T-cell (primary cell): ENCODE results near the gene ADAMTS14. TPM values are rescaled to one million over a fixed set of nuclear protein-coding genes. Genes with fewer than 3 reads are reported as not detected.

Experiments used
- ATAC-seq, 4 experiments: fragments of 200-7000 bp in 3 of 4; fragments of 150-1000 bp in 1 of 4; cut with Tn5 transposase; replicated peaks in 1 of 4; 1 replicate in 3 of 4; 2 replicates in 1 of 4; pipeline ENCODE4 v1.10.0; 2021; ENCODE audit warnings: moderate library complexity in 3 of 4, mild to moderate bottlenecking in 2 of 4, moderate number of reproducible peaks in 1 of 4
- CTCF ChIA-PET, 2 donors: fragments of 300-600 bp; sonication (Branson Sonifier 250); formaldehyde crosslinking; loops; one replicate each; lab custom pipeline; 2022; ENCODE audit warnings: antibody characterized with exemption in 2 of 2; lab: Charles Lee
- POLR2A ChIA-PET, 2 donors: fragments of 300-600 bp; sonication (Branson Sonifier 250); formaldehyde crosslinking; loops; one replicate each; lab custom pipeline; 2022; ENCODE audit warnings: antibody characterized with exemption in 2 of 2; lab: Charles Lee
- DNase-seq, 35 experiments: peaks; one replicate each; pipeline versions ENCODE4 v3.0.0 to v3.0.0-alpha.2; 2013 to 2023
- H3K27ac ChIP-seq: one replicate; pipeline ENCODE4 v1.5.1; 2013; ENCODE audit warnings: low read length
- H3K27me3 ChIP-seq, 2 experiments: replicated peaks in 1 of 2; 1 replicate in 1 of 2; 2 replicates in 1 of 2; pipeline versions ENCODE4 v1.6.1 to v1.7.0; 2013; ENCODE audit warnings: low read length in 1 of 2, mixed read lengths in 1 of 2; ENCODE audit not compliant: control insufficient read depth in 2 of 2, insufficient read depth in 2 of 2; ENCODE audit errors: extremely low read depth in 1 of 2
- H3K36me3 ChIP-seq, 2 donors: 1 replicate in 1 of 2; 2 replicates in 1 of 2; pipeline versions ENCODE4 v1.6.1 to v1.7.0; 2013; ENCODE audit warnings: low read length in 1 of 2; ENCODE audit not compliant: control insufficient read depth in 2 of 2, insufficient read depth in 1 of 2; ENCODE audit errors: extremely low read depth in 1 of 2
- H3K4me1 ChIP-seq, 2 experiments: 1 replicate in 1 of 2; 2 replicates in 1 of 2; pipeline versions ENCODE4 v1.6.1 to v1.7.0; 2013; ENCODE audit warnings: low read length in 2 of 2, mixed read lengths in 1 of 2; ENCODE audit not compliant: insufficient read depth in 2 of 2, control insufficient read depth in 1 of 2; ENCODE audit errors: extremely low read depth in 1 of 2
- H3K4me3 ChIP-seq, 2 donors: 1 replicate in 1 of 2; 2 replicates in 1 of 2; pipeline versions ENCODE4 v1.5.1 to v1.7.0; 2013; ENCODE audit warnings: mild to moderate bottlenecking in 2 of 2, low read length in 1 of 2, moderate library complexity in 1 of 2; ENCODE audit not compliant: control insufficient read depth in 1 of 2; ENCODE audit errors: extremely low read depth in 1 of 2
- H3K9me3 ChIP-seq: 2 replicates; pipeline ENCODE4 v1.7.0; 2013
- H3K27ac Mint-ChIP-seq, 2 donors: one replicate each; pipeline ENCODE4 v1.8.0; 2020 to 2021; ENCODE audit warnings: mild to moderate bottlenecking in 2 of 2, mixed read lengths in 2 of 2
- H3K27me3 Mint-ChIP-seq, 2 donors: one replicate each; pipeline ENCODE4 v1.8.0; 2021 to 2022; ENCODE audit warnings: mixed read lengths in 2 of 2
- H3K36me3 Mint-ChIP-seq: one replicate; pipeline ENCODE4 v1.8.0; 2021; ENCODE audit warnings: mixed read lengths
- H3K4me1 Mint-ChIP-seq, 3 donors: one replicate each; pipeline ENCODE4 v1.8.0; 2020 to 2022; ENCODE audit warnings: mixed read lengths in 3 of 3, mild to moderate bottlenecking in 1 of 3
- H3K4me3 Mint-ChIP-seq, 3 donors: one replicate each; pipeline ENCODE4 v1.8.0; 2020 to 2022; ENCODE audit warnings: mild to moderate bottlenecking in 3 of 3, mixed read lengths in 3 of 3, moderate library complexity in 3 of 3
- H3K9me3 Mint-ChIP-seq, 3 donors: one replicate each; pipeline ENCODE4 v1.8.0; 2020 to 2022; ENCODE audit warnings: mixed read lengths in 3 of 3
- WGBS: methylation state at CpG from one replicate; pipeline ENCODE4 v1.1.5; 2013; ENCODE audit warnings: missing lambda C conversion rate; ENCODE audit not compliant: insufficient coverage; 5-methylcytosine and 5-hydroxymethylcytosine counted together
- total RNA-seq, 35 experiments: library from RNA in 6 of 35; stranded (reverse) in 6 of 35; fragments of 120-200 nt in 1 of 35; gene quantifications; one replicate each; pipeline versions ENCODE4 v1.2.1 to v1.2.4 and lab custom pipeline; 2013 to 2026

ADAMTS14 gene
- total RNA-seq, 5 donors from 2014 or later (not counting 1 experiment from before 2014, with no cell fraction given): 0.09 to 0.13 (median 0.10) TPM; not detected in 1

- no peaks in the 10 kb centered on the region for H3K9me3 Mint-ChIP-seq
- no peak overlapping the region for H3K27ac Mint-ChIP-seq
- Histone ChIP-seq H3K27me3 (peaks cover 0 to 5% of the 10 kb centered on the region in 2 experiments), H3K27ac (no peak overlapping the region), H3K4me3 (no peak overlapping the region), H3K36me3 (no peaks in the 10 kb centered on the region), H3K9me3 (no peaks in the 10 kb centered on the region), H3K4me1 (peaks cover 0 to 2% of the 10 kb centered on the region in 2 experiments)
- ChIA-PET CTCF (interaction anchor here in 1 of 2 donors (0.6 kb wide), 1 partner anchor 406 kb away, joined by 3 read pairs; no protein-coding TSS in a partner anchor), POLR2A (no interaction called here)
- 96% methylated on average over 17 of the region's 17 CpGs for WGBS
- no peaks in the 10 kb centered on the region for H3K27me3 Mint-ChIP-seq
- H3K4me1 Mint-ChIP-seq: peaks cover 4 to 8% (median 8%) of the 10 kb centered on the region in 3 donors
- no peak overlapping the region for H3K4me3 Mint-ChIP-seq
- DNase-seq: no peak
- no peak for ATAC-seq
- H3K36me3 Mint-ChIP-seq: no peaks in the 10 kb centered on the region
Measured at GRCh38 chr10:70743430-70743788, 71.1 kb downstream of the ADAMTS14 start.

DNA sequence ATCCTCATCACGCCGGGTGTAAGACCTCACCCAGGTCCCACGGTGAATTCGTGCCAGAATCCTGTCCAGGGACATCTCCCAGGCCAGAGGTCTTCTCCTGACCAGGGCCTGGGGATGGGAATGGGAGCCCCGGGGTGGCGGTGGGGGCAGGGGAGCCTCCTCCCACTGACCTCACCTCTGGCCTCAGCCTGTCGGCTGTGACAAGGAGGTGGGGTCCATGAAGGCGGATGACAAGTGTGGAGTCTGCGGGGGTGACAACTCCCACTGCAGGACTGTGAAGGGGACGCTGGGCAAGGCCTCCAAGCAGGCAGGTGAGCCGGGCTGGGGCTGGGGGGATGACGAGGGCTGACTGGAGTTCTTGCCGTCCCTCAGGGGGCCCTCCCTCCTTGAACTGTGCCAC is 71.6 kb downstream of the ADAMTS14 start:
- Histone ChIP-seq H3K4me1 (peaks cover 0 to 2% of the 10 kb centered on the region in 2 experiments), H3K36me3 (no peaks in the 10 kb centered on the region), H3K4me3 (no peak overlapping the region), H3K27ac (no peak overlapping the region), H3K9me3 (no peaks in the 10 kb centered on the region), H3K27me3 (peaks cover 0 to 5% of the 10 kb centered on the region in 2 experiments)
- no peaks in the 10 kb centered on the region for H3K36me3 Mint-ChIP-seq
- ChIA-PET CTCF (interaction anchor here in 1 of 2 donors (0.5 kb wide), 1 partner anchor 160 kb away, joined by 4 read pairs; no protein-coding TSS in a partner anchor), POLR2A (no interaction called here)
- H3K4me1 Mint-ChIP-seq: peaks cover 4 to 8% (median 8%) of the 10 kb centered on the region in 3 donors
- no peaks in the 10 kb centered on the region for H3K27me3 Mint-ChIP-seq
- H3K9me3 Mint-ChIP-seq: no peaks in the 10 kb centered on the region
- H3K4me3 Mint-ChIP-seq: no peak overlapping the region
- ATAC-seq (no peak), DNase-seq (no peak)
- WGBS: 91% methylated on average over 9 of the region's 13 CpGs
- H3K27ac Mint-ChIP-seq: no peak overlapping the region

DNA sequence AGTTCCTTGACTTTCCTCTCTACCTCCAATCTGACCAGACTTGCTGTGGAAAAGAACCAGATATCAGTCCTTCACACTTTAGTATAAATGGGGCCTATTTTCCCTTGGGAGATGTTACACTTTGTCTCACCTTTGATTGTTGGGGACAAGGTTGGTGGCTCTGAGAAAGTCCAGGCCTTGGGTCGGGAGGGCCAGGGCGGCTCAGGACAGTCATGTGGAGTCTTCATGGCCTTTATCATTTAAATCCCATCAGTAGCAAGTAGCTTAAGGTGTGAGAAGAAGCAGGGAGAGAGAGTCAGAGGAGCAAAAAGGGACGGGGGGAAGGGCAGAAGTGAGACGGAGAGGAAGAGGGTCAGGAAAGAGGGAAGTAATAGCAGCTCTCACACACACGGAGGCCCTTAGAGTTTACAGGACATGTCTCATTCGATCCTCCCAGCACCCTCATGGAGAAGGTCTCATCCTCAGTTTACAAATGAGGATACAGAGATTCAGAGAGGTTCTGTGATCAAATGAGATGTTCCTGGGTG is 72.4 kb downstream of the ADAMTS14 start:
- no peak overlapping the region for H3K4me3 ChIP-seq

GRCh38 chr10:70745555-70745954 is 73.2 kb downstream of the ADAMTS14 start:
- POLR2A ChIA-PET: no interaction called here
- H3K27me3 Mint-ChIP-seq: no peaks in the 10 kb centered on the region
- no peak for ATAC-seq

More for the DNA sequence above, 72.4 kb downstream of the ADAMTS14 start:
- H3K27me3 Mint-ChIP-seq: no peaks in the 10 kb centered on the region
- ATAC-seq: no peak
- peaks cover 4 to 8% (median 8%) of the 10 kb centered on the region in 3 donors for H3K4me1 Mint-ChIP-seq
- WGBS: no CpG with 5 or more reads among the region's 6 CpGs
- H3K9me3 Mint-ChIP-seq: no peaks in the 10 kb centered on the region
- Histone ChIP-seq H3K27ac (no peak overlapping the region), H3K36me3 (no peaks in the 10 kb centered on the region), H3K27me3 (peaks cover 0 to 5% of the 10 kb centered on the region in 2 experiments), H3K4me1 (peaks cover 0 to 2% of the 10 kb centered on the region in 2 experiments), H3K9me3 (no peaks in the 10 kb centered on the region)
- H3K27ac Mint-ChIP-seq: no peak overlapping the region
- DNase-seq: no peak
- ChIA-PET CTCF (no interaction called here), POLR2A (no interaction called here)
- H3K4me3 Mint-ChIP-seq: no peak overlapping the region
- H3K36me3 Mint-ChIP-seq: no peaks in the 10 kb centered on the region

DNA sequence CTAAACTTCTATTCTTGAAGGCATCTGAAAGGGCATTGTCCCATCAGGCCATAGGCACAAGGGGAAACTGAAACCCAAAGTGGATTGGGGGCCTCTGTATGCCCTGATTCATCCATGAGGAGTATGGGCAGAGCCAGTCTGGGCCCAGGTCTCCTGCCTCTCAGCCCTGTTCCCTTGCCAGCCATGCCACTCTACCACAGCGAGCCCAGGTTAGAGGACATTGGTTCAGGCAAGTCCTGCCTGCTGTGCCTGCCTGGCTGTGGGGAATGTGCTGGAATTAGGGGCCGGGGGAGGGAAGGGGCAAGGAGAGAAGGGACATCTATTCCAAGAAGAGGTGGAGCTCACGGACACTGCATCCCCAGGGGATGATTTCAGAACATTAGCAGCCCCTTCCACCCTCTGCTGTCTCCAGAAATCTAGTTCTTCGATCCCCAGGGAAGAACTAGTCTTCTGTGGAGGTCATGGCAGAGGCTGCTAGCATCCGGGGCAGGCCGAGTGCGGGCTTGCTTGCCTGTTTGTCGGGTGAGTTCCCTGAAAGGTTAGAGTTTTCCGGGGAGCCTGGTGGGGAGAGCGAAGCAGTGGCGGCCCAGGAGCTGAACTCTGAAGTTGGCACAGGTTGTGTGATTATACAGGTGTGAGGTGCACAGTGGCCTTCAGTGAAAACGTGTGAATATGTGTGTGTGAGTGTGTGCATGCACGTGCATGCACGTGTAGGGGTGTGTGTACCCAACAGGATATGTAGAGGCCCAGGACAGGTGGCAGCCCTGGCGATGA is 75.1 kb downstream of the ADAMTS14 start:
- no peak for DNase-seq
- H3K27me3 Mint-ChIP-seq: no peaks in the 10 kb centered on the region
- H3K9me3 Mint-ChIP-seq: no peaks in the 10 kb centered on the region
- WGBS: 86% methylated on average over 12 of the region's 15 CpGs
- H3K36me3 Mint-ChIP-seq: no peaks in the 10 kb centered on the region
- H3K4me1 Mint-ChIP-seq: peaks cover 4 to 8% (median 7%) of the 10 kb centered on the region in 3 donors
- Histone ChIP-seq H3K27ac (no peak overlapping the region), H3K4me3 (no peak overlapping the region), H3K27me3 (peaks cover 0 to 5% of the 10 kb centered on the region in 2 experiments), H3K9me3 (no peaks in the 10 kb centered on the region), H3K36me3 (no peaks in the 10 kb centered on the region), H3K4me1 (peaks cover 0 to 2% of the 10 kb centered on the region in 2 experiments)
- no peak for ATAC-seq
- H3K27ac Mint-ChIP-seq: no peak overlapping the region
- ChIA-PET POLR2A (no interaction called here), CTCF (no interaction called here)
- H3K4me3 Mint-ChIP-seq: no peak overlapping the region

More at GRCh38 chr10:70745555-70745954, 73.2 kb downstream of the ADAMTS14 start:
- Histone ChIP-seq H3K36me3 (no peaks in the 10 kb centered on the region), H3K4me1 (peaks cover 0 to 2% of the 10 kb centered on the region in 2 experiments), H3K27ac (no peak overlapping the region), H3K9me3 (no peaks in the 10 kb centered on the region), H3K4me3 (no peak overlapping the region), H3K27me3 (peaks cover 0 to 5% of the 10 kb centered on the region in 2 experiments)
- no peak for DNase-seq
- CTCF ChIA-PET: interaction anchor here (0.9 to 1.1 kb wide), 2 partner anchors 13 kb away, joined by 3 read pairs; no protein-coding TSS in a partner anchor
- no peak overlapping the region for H3K4me3 Mint-ChIP-seq
- H3K9me3 Mint-ChIP-seq: no peaks in the 10 kb centered on the region
- no CpG with 5 or more reads among the region's 2 CpGs for WGBS
- no peaks in the 10 kb centered on the region for H3K36me3 Mint-ChIP-seq
- H3K4me1 Mint-ChIP-seq: peaks cover 4 to 8% (median 8%) of the 10 kb centered on the region in 3 donors
- no peak overlapping the region for H3K27ac Mint-ChIP-seq

GRCh38 chr10:70748305-70748704 is 76.0 kb downstream of the ADAMTS14 start:
- no peaks in the 10 kb centered on the region for H3K4me1 ChIP-seq
- H3K4me3 ChIP-seq: no peak overlapping the region
- no peaks in the 10 kb centered on the region for H3K9me3 ChIP-seq
- CTCF ChIA-PET: no interaction called here
- Mint-ChIP-seq H3K36me3 (no peaks in the 10 kb centered on the region), H3K4me1 (no peaks in the 10 kb centered on the region), H3K9me3 (no peaks in the 10 kb centered on the region), H3K4me3 (no peak overlapping the region), H3K27ac (no peak overlapping the region), H3K27me3 (no peaks in the 10 kb centered on the region)
- POLR2A ChIA-PET: no interaction called here
- no peak overlapping the region for H3K27ac ChIP-seq
- no peak for ATAC-seq
- H3K27me3 ChIP-seq: peaks cover 0 to 5% of the 10 kb centered on the region in 2 experiments
- no peak for DNase-seq
- no peaks in the 10 kb centered on the region for H3K36me3 ChIP-seq
- 60% methylated on average over 1 of the region's 3 CpGs for WGBS
